Sigmoid colon (tissue), 7 donors: ENCODE measurements around the gene RHOV. TPM values are rescaled to one million over a fixed set of nuclear protein-coding genes. Genes with fewer than 3 reads are reported as not detected.

Source experiments
- polyA plus RNA-seq, 3 donors: library from polyadenylated mRNA; stranded (reverse); fragments of 200-250 nt; gene quantifications; one replicate each; pipeline ENCODE4 v1.2.3, GENCODE V29; 2013
- small RNA-seq, 3 donors: library from RNA; depleted of rRNA; stranded (forward); fragments of <200 nt; gene quantifications; one replicate each; pipeline ENCODE3, GENCODE V24; 2016
- total RNA-seq, 4 donors: library from RNA; depleted of rRNA; stranded (reverse); fragments of >200 nt; gene quantifications; one replicate each; pipeline ENCODE4 v1.1.0, GENCODE V29; 2016
- donor health status: healthy with polysubstance abuse.
- donor health status: Bipolar disorder and iron deficiency.
- donor health status: healthy.

Gene RHOV
- total and polyA plus RNA-seq, 7 donors, result 4.8 to 8.1 (median 5.2) TPM; not detected in 4

Small RNA genes lying within 50 kb of the gene (small RNA-seq; reads per million reads assigned to genes)
- 0 reads per million in 3 donors for gene AC025166.1

Other genes starting within 250 kb of the RHOV start
- gene RAD51, start 179.1 kb downstream of the RHOV start, total RNA-seq, result 1 to 10 TPM in 2 of 4 donors, not detected in 2; 1.1 to 1.5 TPM
- 1 to 10 TPM; 4.2 to 9.8 (median 4.2) TPM for gene RAD51, start 179.1 kb downstream of the RHOV start, polyA plus RNA-seq
- gene RMDN3, start 119.0 kb downstream of the RHOV start, total RNA-seq, result 10 to 100 TPM; 20.8 to 26.4 (median 22.4) TPM
- gene RMDN3, start 119.0 kb downstream of the RHOV start, polyA plus RNA-seq, result 10 to 100 TPM in 1 of 3 donors, 1 to 10 TPM in 2; 7.9 to 32.7 (median 9.6) TPM
- 10 to 100 TPM in 3 of 4 donors, 1 to 10 TPM in 1; 2.2 to 27.8 (median 15.8) TPM for gene GCHFR, start 110.2 kb downstream of the RHOV start, total RNA-seq
- gene GCHFR, start 110.2 kb downstream of the RHOV start, polyA plus RNA-seq, result 10 to 100 TPM; 45.0 to 71.7 (median 54.6) TPM
- gene C15orf62, start 104.3 kb downstream of the RHOV start, total RNA-seq, result under 1 TPM in 3 of 4 donors, not detected in 1; 0.28 to 0.71 (median 0.66) TPM
- gene C15orf62, start 104.3 kb downstream of the RHOV start, polyA plus RNA-seq, result 1 to 10 TPM in 1 of 3 donors, not detected in 2; 1.1 TPM
- 10 to 100 TPM; 17.5 to 49.6 (median 29.9) TPM for gene ZFYVE19, start 67.1 kb downstream of the RHOV start, total RNA-seq
- 10 to 100 TPM; 14.4 to 32.4 (median 28.7) TPM for gene ZFYVE19, start 67.1 kb downstream of the RHOV start, polyA plus RNA-seq
- gene DNAJC17, start 66.8 kb downstream of the RHOV start, total RNA-seq, result 10 to 100 TPM in 2 of 4 donors, 1 to 10 TPM in 2; 9.1 to 25.8 (median 12.8) TPM
- gene DNAJC17, start 66.8 kb downstream of the RHOV start, polyA plus RNA-seq, result 10 to 100 TPM; 46.5 to 56.4 (median 46.8) TPM
- gene PPP1R14D, start 45.5 kb downstream of the RHOV start, total RNA-seq, result not detected
- 100 to 1,000 TPM; 211 to 395 (median 212) TPM for gene PPP1R14D, start 45.5 kb downstream of the RHOV start, polyA plus RNA-seq
- gene SPINT1, start 30.2 kb downstream of the RHOV start, total RNA-seq, result 1 to 10 TPM; 1.1 to 3.8 (median 1.9) TPM
- 100 to 1,000 TPM in 1 of 3 donors, 10 to 100 TPM in 2; 52.5 to 146 (median 56.5) TPM for gene SPINT1, start 30.2 kb downstream of the RHOV start, polyA plus RNA-seq
- 10 to 100 TPM; 17.4 to 19.6 (median 19.0) TPM for gene VPS18, start 20.2 kb upstream of the RHOV start, total RNA-seq
- gene VPS18, start 20.2 kb upstream of the RHOV start, polyA plus RNA-seq, result 10 to 100 TPM in 1 of 3 donors, 1 to 10 TPM in 2; 4.8 to 15.1 (median 6.7) TPM
- 1 to 10 TPM; 3.5 to 5.4 (median 4.6) TPM for gene DLL4, start 55.1 kb upstream of the RHOV start, total RNA-seq
- gene DLL4, start 55.1 kb upstream of the RHOV start, polyA plus RNA-seq, result 10 to 100 TPM in 1 of 3 donors, 1 to 10 TPM in 2; 1.6 to 12.2 (median 3.6) TPM
- 1 to 10 TPM in 3 of 4 donors, under 1 TPM in 1; 0.66 to 3.1 (median 2.4) TPM for gene CHAC1, start 79.2 kb upstream of the RHOV start, total RNA-seq
- gene CHAC1, start 79.2 kb upstream of the RHOV start, polyA plus RNA-seq, result 10 to 100 TPM in 1 of 3 donors, 1 to 10 TPM in 2; 3.0 to 31.4 (median 8.3) TPM
- 10 to 100 TPM; 17.1 to 36.6 (median 19.4) TPM for gene INO80, start 242.0 kb upstream of the RHOV start, total RNA-seq
- gene INO80, start 242.0 kb upstream of the RHOV start, polyA plus RNA-seq, result 10 to 100 TPM in 1 of 3 donors, 1 to 10 TPM in 2; 7.2 to 17.9 (median 7.9) TPM